Vagina (tissue), 2 donors: ENCODE data around the gene MS4A1.

Experiments used
- CTCF ChIP-seq, 3 experiments: fragments of 450-650 bp in 2 of 3; fragments of 200-600 bp in 1 of 3; sonication (generic) in 1 of 3; IDR thresholded peaks; one replicate each; pipeline ENCODE4 v1.5.1; 2017 to 2019; ENCODE audit warnings: antibody characterized with exemption in 3 of 3, mild to moderate bottlenecking in 2 of 3, moderate library complexity in 2 of 3
- POLR2A ChIP-seq, 2 donors: fragments of 450-650 bp; IDR thresholded peaks; one replicate each; pipeline ENCODE4 v1.6.1; 2017; ENCODE audit warnings: antibody characterized with exemption in 2 of 2, mild to moderate bottlenecking in 2 of 2, moderate library complexity in 2 of 2
- POLR2AphosphoS5 ChIP-seq, 2 donors: sonication (generic); formaldehyde crosslinking; IDR thresholded peaks; one replicate each; pipeline ENCODE4 v1.9.0; 2017; ENCODE audit warnings: antibody characterized with exemption in 2 of 2, mild to moderate bottlenecking in 2 of 2, low read depth in 1 of 2; ENCODE audit not compliant: insufficient read depth in 1 of 2

GRCh38 chr11:60515144-60515855, 59.7 kb downstream of the MS4A1 start, which contains the start of gene MS4A13:
- no peak for TF ChIP-seq POLR2AphosphoS5 (IDR thresholded peaks at IDR 0.05; ENCODE audit: insufficient read depth in 1 of 2, low read depth in 1 of 2)
- TF ChIP-seq CTCF (IDR thresholded peaks at IDR 0.05) = no peak
- TF ChIP-seq POLR2A (IDR thresholded peaks at IDR 0.05) = no peak
